Iris pigment epithelial cell (primary cell): ENCODE data around the gene ATRN.
"Not testable (repeated sequence)": the region's sequence is repeated elsewhere in the genome, so short reads cannot be mapped to it uniquely, and the experiment has no call there.

Experiments
- DNase-seq: peaks from one replicate; pipeline ENCODE4 v3.0.0-alpha.2; 2011; ENCODE audit warnings: low read depth

ATRN gene

GRCh38 chr20:3563548-3564177, 92.8 kb downstream of the ATRN start:
- peak; percentile 56 for DNase-seq

DNA sequence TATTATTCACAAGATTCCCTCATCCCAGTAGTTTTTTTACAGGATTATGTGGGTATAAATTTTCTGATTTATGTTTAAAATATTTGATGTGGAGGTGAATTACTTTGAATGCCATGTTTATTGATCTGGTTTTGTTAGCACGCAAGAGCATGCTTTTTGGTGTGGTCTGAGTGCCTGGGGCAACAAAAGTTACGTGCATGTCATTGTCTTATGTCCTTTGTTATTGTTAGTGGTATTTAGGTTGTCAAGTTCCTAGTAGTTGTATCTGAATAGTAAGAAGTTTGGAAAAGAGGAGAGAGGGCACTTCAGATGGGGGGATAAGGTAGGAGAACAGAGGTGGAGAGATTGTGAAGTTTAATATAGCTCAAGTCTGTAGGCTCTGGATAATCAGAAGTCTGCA, 95.0 kb downstream of the ATRN start:
- no peak for DNase-seq

GRCh38 chr20:3572151-3572550, 101.3 kb downstream of the ATRN start:
- peak; percentile 63 for DNase-seq

- no peak for DNase-seq
Measured at GRCh38 chr20:3576363-3576762, 105.5 kb downstream of the ATRN start.

DNA sequence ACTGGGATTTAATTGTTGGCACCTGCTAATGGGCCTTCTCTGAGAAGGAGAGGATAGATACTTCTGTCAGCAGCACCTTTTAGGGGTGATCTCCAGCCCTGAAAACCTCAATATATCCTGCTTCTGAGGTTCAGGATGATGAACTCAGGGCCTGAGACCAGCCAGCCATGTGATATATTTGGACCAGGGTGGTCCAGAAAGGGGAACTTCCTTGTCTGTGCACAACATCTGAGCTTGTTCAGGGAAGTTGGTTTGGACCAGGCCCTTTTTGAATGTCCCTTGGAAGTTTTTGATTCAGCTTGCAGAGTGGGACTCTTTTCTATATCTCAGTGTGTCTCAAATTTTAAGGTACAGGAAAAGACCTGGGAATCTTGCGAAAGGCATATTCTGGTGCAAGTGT, 106.5 kb downstream of the ATRN start:
- no peak for DNase-seq

- no peak for DNase-seq
Measured at GRCh38 chr20:3580412-3580811, 109.6 kb downstream of the ATRN start.

DNA sequence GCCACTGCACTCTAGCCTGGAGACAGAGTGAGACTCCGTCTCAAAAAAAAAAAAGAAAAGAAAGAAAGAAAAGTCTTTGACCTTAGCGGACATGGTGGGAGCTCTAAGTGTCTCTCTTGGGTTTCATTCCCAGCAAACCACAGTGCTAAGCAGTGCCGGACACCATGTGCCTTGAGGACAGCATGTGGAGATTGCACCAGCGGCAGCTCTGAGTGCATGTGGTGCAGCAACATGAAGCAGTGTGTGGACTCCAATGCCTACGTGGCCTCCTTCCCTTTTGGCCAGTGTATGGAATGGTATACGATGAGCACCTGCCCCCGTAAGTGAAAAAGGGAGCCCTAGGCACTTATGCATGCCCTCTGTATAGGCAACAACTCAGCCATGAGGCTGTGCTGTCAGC, 112.9 kb downstream of the ATRN start:
- DNase-seq: no peak

- DNase-seq: no peak
Measured at GRCh38 chr20:3586093-3586492, 115.3 kb downstream of the ATRN start.

- DNase-seq: no peak
Measured at GRCh38 chr20:3590164-3590563, 119.3 kb downstream of the ATRN start.

DNA sequence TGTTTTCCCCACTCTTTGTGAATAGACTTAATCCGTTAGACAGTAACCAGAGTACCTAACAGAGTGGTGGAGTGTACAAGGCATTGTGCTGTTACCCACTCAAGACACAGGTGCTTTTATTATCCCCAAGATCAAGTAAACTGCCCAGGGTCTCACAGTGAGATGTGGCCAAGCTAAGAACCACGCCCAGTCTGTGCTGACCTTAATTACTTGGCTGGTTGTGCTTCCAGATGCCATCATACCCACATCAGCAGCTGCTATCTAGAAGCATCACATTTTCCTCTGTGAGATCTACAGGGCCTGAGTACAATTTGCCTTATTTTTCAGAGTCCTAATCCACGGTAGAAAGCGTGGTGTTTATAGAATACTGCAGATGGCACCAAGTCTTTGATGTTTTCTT, 122.1 kb downstream of the ATRN start:
- no peak for DNase-seq

DNA sequence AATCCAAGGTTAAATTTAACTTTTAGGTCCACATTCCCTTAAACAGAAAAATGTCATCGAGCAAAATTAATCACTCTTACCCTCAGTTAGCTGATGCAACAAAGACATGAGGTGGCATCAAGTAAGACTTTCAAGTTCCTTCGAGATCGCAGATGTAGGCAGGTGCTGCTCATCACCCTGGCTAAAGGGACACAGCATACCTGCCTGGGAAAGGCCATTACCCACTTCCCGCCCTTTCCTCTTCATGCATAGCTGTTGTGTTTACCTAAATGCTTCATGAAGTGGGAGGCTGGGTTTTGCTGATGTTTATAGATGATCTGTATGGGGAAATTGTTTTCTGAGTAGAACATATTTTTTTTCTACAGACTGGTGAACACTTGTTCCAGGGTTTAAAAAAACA, 124.7 kb downstream of the ATRN start:
- no peak for DNase-seq

DNA sequence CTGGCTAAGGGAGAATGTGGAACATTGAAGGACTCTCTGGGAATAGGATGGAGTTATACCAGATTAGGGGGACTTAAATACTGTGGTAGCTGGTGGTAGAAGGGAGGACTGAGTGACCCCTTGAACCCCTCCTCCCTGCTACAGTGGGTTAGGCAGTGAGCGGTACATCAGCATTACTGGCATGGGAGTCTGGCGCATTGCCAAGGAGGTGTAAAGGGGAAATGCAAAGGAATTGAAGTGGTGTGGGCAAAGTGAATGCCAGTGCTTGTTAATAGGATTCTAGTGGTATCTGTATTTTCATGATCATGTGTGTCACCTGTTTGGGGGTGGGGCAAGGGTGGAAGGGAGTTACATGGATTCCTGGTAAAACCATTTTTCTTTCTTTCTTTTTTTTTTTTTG, 132.3 kb downstream of the ATRN start:
- no peak for DNase-seq

GRCh38 chr20:3605386-3605886, 134.6 kb downstream of the ATRN start:
- not testable (repeated sequence) for DNase-seq

GRCh38 chr20:3606021-3606420, 135.2 kb downstream of the ATRN start:
- peak; percentile 17 for DNase-seq

- no peak for DNase-seq
Measured at GRCh38 chr20:3611901-3612300, 141.1 kb downstream of the ATRN start.

DNA sequence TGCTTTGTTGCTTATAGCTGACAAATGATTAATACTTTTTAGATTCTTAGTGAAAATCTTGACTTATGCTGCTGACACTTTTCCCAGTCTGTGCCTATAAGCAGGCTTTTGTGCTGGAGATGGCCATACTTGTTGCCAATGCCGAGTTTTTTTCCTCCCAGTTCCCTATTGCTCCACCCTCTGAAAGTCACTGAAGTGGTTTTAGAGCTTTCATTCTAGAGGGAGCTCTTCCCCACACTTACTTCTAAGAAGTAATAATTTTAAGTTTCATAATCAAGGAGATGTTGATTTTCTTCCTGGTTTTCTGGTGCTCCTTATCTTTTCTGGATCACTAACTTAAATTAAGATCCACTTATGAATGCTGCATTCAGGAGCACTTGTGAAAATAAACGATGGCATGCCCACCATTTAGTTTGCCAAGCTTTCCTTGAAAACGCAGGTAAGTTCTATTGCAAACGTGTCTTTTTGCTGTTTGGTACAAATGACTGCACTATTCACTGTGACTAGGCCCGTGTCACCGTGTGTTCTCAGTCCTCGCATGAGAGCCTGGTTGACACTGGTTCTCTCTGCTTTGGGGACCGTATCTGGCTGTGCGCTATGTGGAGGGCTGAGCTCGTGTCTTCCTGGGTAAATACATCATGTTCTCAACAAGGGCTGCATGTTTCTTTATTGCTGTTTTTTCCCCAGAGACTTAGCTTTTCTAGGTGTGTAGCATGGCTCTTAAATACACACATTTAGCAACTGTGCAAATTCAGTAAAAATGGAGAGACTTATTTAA, 142.2 kb downstream of the ATRN start:
- DNase-seq: peak; percentile 21

DNA sequence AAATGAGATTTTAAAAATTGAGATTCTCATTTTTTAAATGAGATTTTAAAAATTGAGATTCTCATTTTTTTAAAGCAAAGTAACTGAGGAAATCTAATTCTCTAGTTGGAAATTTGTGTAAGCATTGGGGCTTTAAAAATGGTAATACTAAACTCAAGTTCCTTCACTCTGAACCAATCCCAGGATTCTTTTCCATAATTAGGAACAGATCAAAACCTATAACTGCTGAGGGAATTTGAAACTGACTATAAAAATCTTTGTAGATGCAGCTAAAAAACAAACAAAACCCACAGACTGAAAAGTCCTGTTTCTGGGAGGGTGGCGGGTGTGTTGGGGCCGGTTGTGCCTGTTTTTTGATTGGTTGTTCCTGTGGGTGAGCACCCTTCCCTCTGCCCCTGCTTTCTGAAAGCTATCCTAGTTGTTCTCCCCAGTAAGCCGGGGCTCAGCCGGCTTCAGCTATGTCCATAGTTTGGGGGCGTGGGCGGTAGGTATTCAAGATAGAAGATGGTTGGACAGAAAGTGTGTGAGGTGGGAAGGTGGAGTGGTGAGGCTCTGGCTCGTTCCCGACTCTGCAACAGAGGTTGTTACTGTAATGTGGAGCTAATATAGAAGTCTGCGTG, 143.1 kb downstream of the ATRN start:
- DNase-seq: peak; percentile 31

DNA sequence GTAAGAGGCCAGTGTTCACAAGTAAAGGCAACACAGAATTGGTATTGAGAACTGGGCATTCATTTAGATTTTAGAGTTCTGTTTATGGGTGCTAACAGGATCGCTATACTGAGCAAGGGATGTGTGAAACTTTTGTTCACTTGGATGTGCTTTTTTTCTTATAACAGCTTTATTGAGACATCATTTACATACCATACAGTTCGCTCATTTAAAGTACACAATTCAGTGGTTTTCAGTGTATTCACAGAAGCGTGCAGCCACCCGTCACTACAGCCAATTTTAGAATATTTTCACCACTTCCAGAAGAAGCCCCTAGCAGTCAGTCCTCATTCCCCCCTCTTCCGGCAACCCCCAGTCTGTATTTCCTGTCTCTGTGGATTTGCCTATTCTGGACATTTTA, 143.6 kb downstream of the ATRN start:
- DNase-seq: peak; percentile 17

DNA sequence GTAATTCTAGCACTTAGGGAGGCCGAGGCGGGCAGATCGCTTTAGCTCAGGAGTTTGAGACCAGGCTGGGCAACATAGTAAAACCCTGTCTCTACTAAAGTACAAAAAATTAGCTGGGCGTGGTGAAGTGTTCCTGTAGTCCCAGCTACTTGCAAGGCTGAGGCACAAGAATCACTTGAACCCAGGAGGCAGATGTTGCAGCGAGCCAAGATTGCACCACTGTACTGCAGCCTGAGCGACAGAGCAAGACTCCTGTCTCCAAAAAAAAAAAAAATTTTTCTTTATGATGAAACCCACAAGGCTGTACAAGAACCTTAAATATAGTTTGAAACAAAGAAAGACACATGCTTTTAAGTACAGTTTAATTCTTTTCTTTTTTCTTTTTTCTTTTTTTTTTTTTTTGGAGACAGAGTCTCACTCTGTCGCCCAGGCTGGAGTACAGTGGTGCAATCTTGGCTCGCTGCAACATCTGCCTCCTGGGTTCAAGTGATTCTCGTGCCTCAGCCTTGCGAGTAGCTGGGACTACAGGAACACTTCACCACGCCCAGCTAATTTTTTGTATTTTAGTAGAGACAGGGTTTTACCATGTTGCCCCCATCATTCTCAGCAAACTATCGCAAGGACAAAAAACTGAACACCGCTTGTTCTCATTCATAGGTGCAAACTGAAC, 144.5 kb downstream of the ATRN start:
- DNase-seq: not testable (repeated sequence)

DNA sequence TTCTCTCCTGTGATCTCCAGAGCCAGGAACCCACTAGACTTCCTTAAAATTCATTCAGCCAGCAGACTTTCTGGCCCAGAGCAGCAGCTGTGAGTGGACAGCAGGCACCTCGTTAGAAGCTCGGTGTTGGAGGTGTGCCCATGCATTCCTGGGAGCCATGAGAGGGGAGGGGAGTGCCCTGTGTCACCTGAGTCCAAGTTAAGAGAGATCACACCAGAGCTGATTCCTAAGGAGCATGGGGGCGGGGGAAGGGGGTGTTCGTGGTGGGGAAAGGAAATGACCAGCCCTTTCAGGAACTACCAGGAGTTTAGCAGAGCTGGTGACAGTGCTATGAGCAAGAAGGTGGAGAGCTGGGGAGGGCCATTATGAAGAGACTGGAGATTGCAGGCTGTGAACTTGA, 145.4 kb downstream of the ATRN start:
- peak; percentile 9 for DNase-seq

DNA sequence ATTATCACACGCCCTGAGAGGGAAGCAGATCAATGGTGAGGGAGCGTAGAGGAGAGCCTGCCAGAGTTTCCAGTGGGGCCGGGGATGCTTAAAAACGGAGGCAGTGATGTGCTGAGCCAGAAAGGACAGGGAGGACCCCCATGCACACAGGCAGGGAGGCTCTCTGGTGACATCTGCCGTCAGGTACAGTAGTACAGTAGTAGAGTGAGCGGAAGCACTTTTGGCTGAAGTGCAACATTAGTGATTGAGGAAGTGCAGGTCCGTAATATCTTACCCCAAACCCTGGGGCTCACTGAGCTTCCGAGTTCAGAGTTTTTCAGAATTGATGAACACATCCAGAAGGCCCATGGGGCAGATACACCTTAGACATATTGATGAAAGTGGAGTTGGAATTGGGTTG, 150.3 kb downstream of the ATRN start:
- DNase-seq: no peak

DNA sequence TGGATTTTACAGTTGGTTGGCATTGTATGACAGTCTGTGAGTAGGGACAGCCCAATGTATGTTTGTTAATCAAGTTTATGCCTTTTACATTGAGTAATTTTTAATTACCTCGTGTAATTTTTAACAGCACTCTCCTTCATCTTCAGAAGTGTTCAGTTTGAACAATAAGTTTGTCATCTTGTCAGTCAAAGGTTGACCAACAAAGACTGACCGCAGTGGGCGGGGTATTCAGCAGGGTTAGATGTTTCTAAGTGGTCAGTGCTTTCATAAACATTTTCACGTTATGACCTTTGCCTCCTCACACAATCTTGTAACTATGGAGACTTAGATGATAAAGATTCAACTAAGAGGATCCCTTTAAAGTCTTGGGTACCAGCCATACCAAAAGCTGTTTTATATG, 151.6 kb downstream of the ATRN start:
- no peak for DNase-seq

DNA sequence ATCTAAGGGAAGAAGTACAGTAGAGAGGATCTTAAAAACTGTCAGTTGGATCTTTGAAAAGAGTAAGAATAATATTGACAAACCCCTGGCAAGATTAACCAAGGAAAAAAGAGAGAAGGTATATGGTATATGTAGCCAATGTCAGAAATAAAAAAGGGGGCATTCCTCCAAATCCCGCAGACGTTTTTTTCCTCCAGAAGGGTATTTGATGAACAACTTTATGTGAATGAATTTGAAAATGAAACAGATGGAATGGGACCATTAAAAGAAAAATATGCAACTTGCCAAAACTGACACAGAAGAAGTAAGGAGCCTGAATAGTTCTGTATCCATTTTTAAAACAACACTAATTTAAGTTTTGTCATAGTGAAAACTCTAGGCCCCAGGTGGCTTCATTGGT, 156.7 kb downstream of the ATRN start:
- no peak for DNase-seq
